SU-DHL-6 (cell line): ENCODE results near the gene TENT4B.

Experiments
- H2AFZ ChIP-seq: fragments of 200-600 bp; sonication (generic); 2 replicates; pipeline ENCODE4 v1.6.1; 2014; ENCODE audit warnings: low read depth, mild to moderate bottlenecking, moderate library complexity, mixed read lengths, antibody characterized with exemption, low read length; ENCODE audit not compliant: severe bottlenecking
- H3F3A ChIP-seq: fragments of 200-600 bp; shearing (Covaris generic); 2 replicates; pipeline ENCODE4 v1.6.0; 2016; ENCODE audit warnings: antibody characterized with exemption, mild to moderate bottlenecking; ENCODE audit not compliant: insufficient read depth
- H3K27ac ChIP-seq: fragments of 200-600 bp; sonication (generic); 2 replicates; pipeline ENCODE4 v1.5.1; 2016; ENCODE audit warnings: low read depth, mild to moderate bottlenecking, low read length, moderate library complexity, mixed read lengths
- H3K27me3 ChIP-seq: fragments of 200-600 bp; sonication (generic), shearing (Covaris generic); 2 replicates; pipeline ENCODE4 v1.6.0; 2014; ENCODE audit warnings: mild to moderate bottlenecking, low read length
- H3K36me3 ChIP-seq: fragments of 200-600 bp; sonication (generic); 2 replicates; pipeline ENCODE4 v1.6.1; 2014; ENCODE audit warnings: mild to moderate bottlenecking, low read length, mixed read lengths
- H3K4me2 ChIP-seq: fragments of 300-600, 200-600 bp; shearing (Covaris generic), sonication (generic); 2 replicates; pipeline ENCODE4 v1.6.0; 2014; ENCODE audit warnings: low read length, low read depth, mild to moderate bottlenecking; ENCODE audit not compliant: poor library complexity, severe bottlenecking
- H3K4me3 ChIP-seq: fragments of 200-600 bp; sonication (generic); 2 replicates; pipeline ENCODE4 v1.5.1; 2014; ENCODE audit warnings: antibody characterized with exemption, low read length, mild to moderate bottlenecking, mixed read lengths; ENCODE audit not compliant: insufficient read depth, poor library complexity, severe bottlenecking
- H3K79me2 ChIP-seq: fragments of 200-600 bp; sonication (generic); 2 replicates; pipeline ENCODE4 v1.6.1; 2014; ENCODE audit warnings: mild to moderate bottlenecking, low read length, moderate library complexity; ENCODE audit not compliant: insufficient read depth
- H3K9ac ChIP-seq: fragments of 200-600 bp; sonication (generic); 2 replicates; pipeline ENCODE4 v1.7.0; 2014; ENCODE audit warnings: mild to moderate bottlenecking, low read length
- H3K9me2 ChIP-seq: fragments of 200-600 bp; sonication (generic); replicated peaks from 2 replicates; pipeline ENCODE4 v1.6.1; 2014; ENCODE audit warnings: low read length; ENCODE audit not compliant: insufficient read depth
- H3K9me3 ChIP-seq: fragments of 200-600 bp; sonication (generic); 2 replicates; pipeline ENCODE4 v1.6.1; 2014; ENCODE audit warnings: low read length, mixed read lengths; ENCODE audit not compliant: insufficient read depth
- H4K20me1 ChIP-seq: fragments of 200-600 bp; sonication (generic); 2 replicates; pipeline ENCODE4 v1.6.1; 2014; ENCODE audit warnings: low read depth, mild to moderate bottlenecking, antibody characterized with exemption, low read length, moderate library complexity, mixed read lengths
- CTCF ChIP-seq: fragments of 200-600 bp; sonication (generic); IDR thresholded peaks from one replicate; pipeline ENCODE4 v1.5.1; 2017; ENCODE audit warnings: antibody characterized with exemption, mild to moderate bottlenecking, low read length, moderate library complexity; ENCODE audit not compliant: insufficient read depth, poor library complexity, severe bottlenecking
- EZH2phosphoT487 ChIP-seq: fragments of 200-600 bp; sonication (generic), shearing (Covaris generic); conservative IDR thresholded peaks from 2 replicates; pipeline ENCODE4 v1.6.1; 2018; ENCODE audit warnings: mild to moderate bottlenecking, antibody characterized with exemption, low read length, moderate library complexity, mixed read lengths

Gene TENT4B

DNA sequence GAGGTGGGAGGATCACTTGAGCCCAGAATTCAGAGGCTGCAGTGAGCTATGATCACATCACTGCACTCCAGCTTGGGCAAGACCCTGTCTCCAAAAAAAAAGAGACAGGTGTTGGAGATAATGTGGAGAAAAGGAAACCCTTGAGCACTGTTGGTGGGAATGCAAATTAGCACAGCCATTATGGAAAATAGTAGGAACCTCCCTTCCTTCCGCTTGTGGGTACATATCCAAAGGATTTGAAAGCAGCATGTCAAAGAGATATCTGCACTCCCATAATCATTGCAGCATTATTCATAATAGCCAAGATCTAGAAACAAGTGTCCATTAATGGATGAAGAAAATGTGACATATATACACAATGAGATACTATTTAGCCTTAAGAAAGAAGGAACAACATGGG is 103.5 kb downstream of the TENT4B start:
- no peaks in the 10 kb centered on the region for H3K36me3 ChIP-seq
- no peak overlapping the region for H2AFZ ChIP-seq
- H3F3A ChIP-seq: no peaks in the 10 kb centered on the region
- H3K27me3 ChIP-seq: no peaks in the 10 kb centered on the region
- H3K9me2 ChIP-seq: no peaks in the 10 kb centered on the region
- no peaks in the 10 kb centered on the region for H3K9me3 ChIP-seq
- no peak overlapping the region for H3K27ac ChIP-seq
- no peaks in the 10 kb centered on the region for H3K79me2 ChIP-seq
- H3K4me2 ChIP-seq: no peak overlapping the region
- no peak overlapping the region for H3K9ac ChIP-seq
- H4K20me1 ChIP-seq: no peaks in the 10 kb centered on the region
- TF ChIP-seq CTCF (no peak), EZH2phosphoT487 (no peak)
- no peak overlapping the region for H3K4me3 ChIP-seq

DNA sequence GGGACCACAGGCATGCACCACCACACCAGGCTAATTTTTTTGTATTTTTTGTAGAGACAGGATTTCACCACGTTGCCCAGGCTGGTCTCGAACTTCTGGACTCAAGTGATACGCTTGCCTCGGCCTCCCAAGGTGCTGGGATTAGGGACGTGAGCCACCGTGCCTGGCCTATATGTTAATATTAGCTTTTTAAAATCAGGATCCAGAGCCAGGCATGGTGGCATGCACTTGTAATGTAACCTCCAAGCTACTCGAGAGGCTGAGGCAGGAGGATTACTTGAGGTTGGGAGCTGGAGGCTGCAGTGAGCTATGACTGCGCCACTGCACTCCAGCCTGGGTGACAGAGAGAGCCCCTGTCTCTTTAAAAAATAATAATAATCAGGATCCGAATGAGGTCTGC is 104.8 kb downstream of the TENT4B start:
- no peaks in the 10 kb centered on the region for H3F3A ChIP-seq
- H3K9ac ChIP-seq: no peak overlapping the region
- no peak overlapping the region for H3K4me2 ChIP-seq
- TF ChIP-seq CTCF (no peak), EZH2phosphoT487 (no peak)
- no peaks in the 10 kb centered on the region for H3K9me3 ChIP-seq
- H3K27me3 ChIP-seq: no peaks in the 10 kb centered on the region
- no peaks in the 10 kb centered on the region for H3K79me2 ChIP-seq
- no peak overlapping the region for H2AFZ ChIP-seq
- no peaks in the 10 kb centered on the region for H3K9me2 ChIP-seq
- no peak overlapping the region for H3K27ac ChIP-seq
- no peak overlapping the region for H3K4me3 ChIP-seq
- no peaks in the 10 kb centered on the region for H3K36me3 ChIP-seq
- no peaks in the 10 kb centered on the region for H4K20me1 ChIP-seq

DNA sequence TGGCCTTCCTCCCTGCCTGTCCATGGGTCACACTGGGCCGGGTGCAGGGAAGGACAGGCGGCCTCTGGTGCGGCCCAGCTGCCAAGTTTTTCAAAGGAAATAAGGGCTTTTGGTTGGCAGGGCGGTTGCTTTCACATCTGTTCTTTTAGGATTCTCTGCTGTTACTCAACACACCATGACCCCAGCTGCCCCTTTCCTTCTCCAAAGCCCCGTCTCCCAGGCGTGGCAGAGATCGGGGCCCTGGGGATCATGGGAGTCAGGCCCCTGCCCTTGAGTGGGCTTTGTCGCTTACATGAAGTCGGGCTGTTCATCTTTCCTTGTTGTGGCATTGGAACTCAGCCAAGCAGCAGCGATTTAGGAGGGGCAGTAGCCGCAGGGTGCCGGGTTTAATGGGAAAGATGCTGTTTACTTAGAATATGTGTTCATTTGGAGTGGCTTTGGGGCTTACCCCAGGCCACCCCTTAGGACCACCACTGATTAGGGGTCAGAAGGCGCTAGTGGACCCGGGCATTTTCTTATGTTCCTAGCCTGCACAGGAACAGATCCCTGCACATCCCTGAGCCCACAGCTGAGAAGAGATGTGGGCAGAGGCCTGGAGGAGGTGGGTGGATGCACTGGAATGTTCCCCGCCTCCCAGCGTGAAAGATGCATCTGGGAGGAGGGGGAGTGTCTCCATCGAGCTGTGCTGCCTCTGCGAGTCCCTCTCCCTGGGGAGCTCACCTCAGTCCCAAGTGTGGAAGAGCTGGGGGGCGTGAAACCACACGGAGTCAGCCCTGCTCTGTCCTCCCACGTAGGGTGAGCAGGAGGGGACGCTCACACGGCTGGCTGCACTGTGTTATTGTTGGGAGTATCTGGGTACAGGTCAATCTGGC is 106.5 kb downstream of the TENT4B start:
- H3K9me3 ChIP-seq: no peaks in the 10 kb centered on the region
- H3K4me3 ChIP-seq: no peak overlapping the region
- H3K36me3 ChIP-seq: no peaks in the 10 kb centered on the region
- no peaks in the 10 kb centered on the region for H3F3A ChIP-seq
- no peak overlapping the region for H2AFZ ChIP-seq
- H4K20me1 ChIP-seq: no peaks in the 10 kb centered on the region
- H3K27ac ChIP-seq: no peak overlapping the region
- TF ChIP-seq CTCF (no peak), EZH2phosphoT487 (no peak)
- H3K79me2 ChIP-seq: no peaks in the 10 kb centered on the region
- H3K9me2 ChIP-seq: no peaks in the 10 kb centered on the region
- no peak overlapping the region for H3K9ac ChIP-seq
- H3K27me3 ChIP-seq: no peaks in the 10 kb centered on the region
- no peak overlapping the region for H3K4me2 ChIP-seq
